Measurements from ENCODE around the gene FAM171A1.

Gene FAM171A1

GRCh38 chr10:15363031-15363430 is 8.1 kb downstream of the FAM171A1 start:
- Histone ChIP-seq H2AFZ (ENCODE audit: insufficient read depth, low read length, poor library complexity) (no peak overlapping the region), H3K14ac (ENCODE audit: low read length) (no peak overlapping the region), H3K36me3 (ENCODE audit: control insufficient read depth in 1 of 2, insufficient read depth in 2 of 2, low read length in 2 of 2) (peaks cover 0 to 2% of the 10 kb centered on the region in 2 experiments), H3K27me3 (ENCODE audit: insufficient read depth, low read length) (no peaks in the 10 kb centered on the region), H3K79me2 (ENCODE audit: control insufficient read depth, insufficient read depth, low read length, poor library complexity) (no peaks in the 10 kb centered on the region), H2AK5ac (ENCODE audit: low read length) (no peak overlapping the region), H3K4me3 (ENCODE audit: low read depth, low read length) (no peak overlapping the region), H2BK120ac (ENCODE audit: insufficient read depth, low read length, poor library complexity) (no peak overlapping the region), H3K18ac (ENCODE audit: low read length) (no peak overlapping the region), H3K4me1 (ENCODE audit: control insufficient read depth in 1 of 2, insufficient read depth in 2 of 2, low read length in 2 of 2) (peaks cover 0 to 7% of the 10 kb centered on the region in 2 experiments), H3K9me3 (ENCODE audit: insufficient read depth, low read depth, low read length) (no peaks in the 10 kb centered on the region), H2BK5ac (ENCODE audit: low read depth, low read length, poor library complexity) (no peak overlapping the region), H3K4ac (ENCODE audit: low read depth, low read length) (no peak overlapping the region), H4K91ac (ENCODE audit: low read depth, low read length) (no peak overlapping the region), H3K9ac (ENCODE audit: low read length) (no peak overlapping the region), H4K12ac (ENCODE audit: low read depth, low read length) (no peak overlapping the region), H4K8ac (ENCODE audit: low read depth, low read length) (no peak overlapping the region), H2BK12ac (ENCODE audit: low read length) (no peak overlapping the region), H3K79me1 (ENCODE audit: low read length) (no peaks in the 10 kb centered on the region), H3K4me2 (ENCODE audit: low read length) (no peak overlapping the region), H3K23ac (ENCODE audit: low read length) (no peak overlapping the region), H3K27ac (ENCODE audit: low read depth, low read length) (no peak overlapping the region)
- no CpG with 5 or more reads among the region's 7 CpGs for WGBS (ENCODE audit: extremely low coverage, insufficient coverage, insufficient read length)
- no peak for DNase-seq

- Histone ChIP-seq H2BK120ac (ENCODE audit: insufficient read depth, low read length, poor library complexity) (no peak overlapping the region), H3K23ac (ENCODE audit: low read length) (no peak overlapping the region), H4K8ac (ENCODE audit: low read depth, low read length) (no peak overlapping the region), H2BK12ac (ENCODE audit: low read length) (no peak overlapping the region), H3K9ac (ENCODE audit: low read length) (no peak overlapping the region), H3K27ac (ENCODE audit: low read depth, low read length) (no peak overlapping the region), H3K4me2 (ENCODE audit: low read length) (no peak overlapping the region), H4K91ac (ENCODE audit: low read depth, low read length) (no peak overlapping the region), H2BK5ac (ENCODE audit: low read depth, low read length, poor library complexity) (no peak overlapping the region), H2AK5ac (ENCODE audit: low read length) (no peak overlapping the region), H3K27me3 (ENCODE audit: insufficient read depth, low read length) (no peaks in the 10 kb centered on the region), H3K4ac (ENCODE audit: low read depth, low read length) (no peak overlapping the region), H2AFZ (ENCODE audit: insufficient read depth, low read length, poor library complexity) (no peak overlapping the region), H4K12ac (ENCODE audit: low read depth, low read length) (no peak overlapping the region), H3K79me1 (ENCODE audit: low read length) (no peaks in the 10 kb centered on the region), H3K14ac (ENCODE audit: low read length) (no peak overlapping the region), H3K79me2 (ENCODE audit: control insufficient read depth, insufficient read depth, low read length, poor library complexity) (no peaks in the 10 kb centered on the region), H3K9me3 (ENCODE audit: insufficient read depth, low read depth, low read length) (no peaks in the 10 kb centered on the region), H3K4me1 (ENCODE audit: control insufficient read depth in 1 of 2, insufficient read depth in 2 of 2, low read length in 2 of 2) (peaks cover 0 to 7% of the 10 kb centered on the region in 2 experiments), H3K18ac (ENCODE audit: low read length) (no peak overlapping the region), H3K36me3 (ENCODE audit: control insufficient read depth in 1 of 2, insufficient read depth in 2 of 2, low read length in 2 of 2) (peaks cover 0 to 2% of the 10 kb centered on the region in 2 experiments), H3K4me3 (ENCODE audit: low read depth, low read length) (no peak overlapping the region)
- WGBS (ENCODE audit: extremely low coverage, insufficient coverage, insufficient read length), result no CpG with 5 or more reads among the region's 3 CpGs
- DNase-seq, result no peak
These were observed 10.0 kb downstream of the FAM171A1 start for GRCh38 chr10:15361131-15361530.

GRCh38 chr10:15360566-15360965 is 10.5 kb downstream of the FAM171A1 start:
- Histone ChIP-seq H3K9ac (ENCODE audit: low read length) (no peak overlapping the region), H3K4me2 (ENCODE audit: low read length) (no peak overlapping the region), H2AK5ac (ENCODE audit: low read length) (no peak overlapping the region), H3K79me2 (ENCODE audit: control insufficient read depth, insufficient read depth, low read length, poor library complexity) (no peaks in the 10 kb centered on the region), H4K8ac (ENCODE audit: low read depth, low read length) (no peak overlapping the region), H2BK12ac (ENCODE audit: low read length) (no peak overlapping the region), H3K36me3 (ENCODE audit: control insufficient read depth in 1 of 2, insufficient read depth in 2 of 2, low read length in 2 of 2) (peaks cover 0 to 2% of the 10 kb centered on the region in 2 experiments), H2BK120ac (ENCODE audit: insufficient read depth, low read length, poor library complexity) (no peak overlapping the region), H4K91ac (ENCODE audit: low read depth, low read length) (no peak overlapping the region), H3K4ac (ENCODE audit: low read depth, low read length) (no peak overlapping the region), H3K23ac (ENCODE audit: low read length) (no peak overlapping the region), H3K27me3 (ENCODE audit: insufficient read depth, low read length) (no peaks in the 10 kb centered on the region), H3K9me3 (ENCODE audit: insufficient read depth, low read depth, low read length) (no peaks in the 10 kb centered on the region), H4K12ac (ENCODE audit: low read depth, low read length) (no peak overlapping the region), H3K79me1 (ENCODE audit: low read length) (no peaks in the 10 kb centered on the region), H2AFZ (ENCODE audit: insufficient read depth, low read length, poor library complexity) (no peak overlapping the region), H3K14ac (ENCODE audit: low read length) (no peak overlapping the region), H3K4me1 (ENCODE audit: control insufficient read depth in 1 of 2, insufficient read depth in 2 of 2, low read length in 2 of 2) (peaks cover 0 to 7% of the 10 kb centered on the region in 2 experiments), H2BK5ac (ENCODE audit: low read depth, low read length, poor library complexity) (no peak overlapping the region), H3K18ac (ENCODE audit: low read length) (no peak overlapping the region), H3K27ac (ENCODE audit: low read depth, low read length) (no peak overlapping the region), H3K4me3 (ENCODE audit: low read depth, low read length) (no peak overlapping the region)
- WGBS (ENCODE audit: extremely low coverage, insufficient coverage, insufficient read length), result no CpG with 5 or more reads among the region's 4 CpGs
- DNase-seq, result no peak

DNA sequence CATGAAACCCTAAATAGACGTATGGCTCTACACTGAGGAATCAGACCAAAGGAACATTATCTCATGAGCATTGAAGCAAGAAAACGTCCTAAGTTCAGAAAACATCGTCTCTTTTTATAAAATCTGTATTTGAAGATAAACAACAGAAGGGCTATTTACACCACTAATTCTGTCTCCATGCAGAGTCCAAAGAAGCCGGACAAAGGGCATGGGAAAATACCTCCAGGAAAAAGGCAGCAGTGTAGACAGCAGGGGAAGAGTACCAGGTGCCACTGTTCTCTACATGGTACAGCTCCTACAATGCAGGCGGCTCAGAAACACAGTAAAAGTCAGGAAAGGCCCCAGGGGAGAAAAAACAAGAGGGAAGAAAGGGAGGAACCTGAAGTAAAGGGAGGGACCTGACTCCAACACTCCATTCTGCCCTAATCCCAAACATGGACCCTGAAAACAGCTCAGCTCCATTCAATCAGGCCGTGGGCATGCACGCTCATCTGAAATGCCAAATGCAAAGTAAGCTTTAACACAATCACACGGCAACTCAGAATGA is 17.5 kb downstream of the FAM171A1 start:
- H3K27ac ChIP-seq (ENCODE audit: low read depth, low read length), result no peak overlapping the region
- no peak overlapping the region for H3K4me3 ChIP-seq (ENCODE audit: low read depth, low read length)
- H3K79me1 ChIP-seq (ENCODE audit: low read length), result no peaks in the 10 kb centered on the region
- no peaks in the 10 kb centered on the region for H3K36me3 ChIP-seq (ENCODE audit: control insufficient read depth in 1 of 2, insufficient read depth in 2 of 2, low read length in 2 of 2)
- WGBS (ENCODE audit: extremely low coverage, insufficient coverage, insufficient read length), result no CpG with 5 or more reads among the region's 8 CpGs
- H3K4me2 ChIP-seq (ENCODE audit: low read length), result no peak overlapping the region
- no peaks in the 10 kb centered on the region for H3K79me2 ChIP-seq (ENCODE audit: control insufficient read depth, insufficient read depth, low read length, poor library complexity)
- H3K4ac ChIP-seq (ENCODE audit: low read depth, low read length), result no peak overlapping the region
- no peaks in the 10 kb centered on the region for H3K27me3 ChIP-seq (ENCODE audit: insufficient read depth, low read length)
- H3K18ac ChIP-seq (ENCODE audit: low read length), result no peak overlapping the region
- H3K23ac ChIP-seq (ENCODE audit: low read length), result no peak overlapping the region
- H4K8ac ChIP-seq (ENCODE audit: low read depth, low read length), result no peak overlapping the region
- H4K12ac ChIP-seq (ENCODE audit: low read depth, low read length), result no peak overlapping the region
- H2AK5ac ChIP-seq (ENCODE audit: low read length), result no peak overlapping the region
- H3K14ac ChIP-seq (ENCODE audit: low read length), result no peak overlapping the region
- H3K9me3 ChIP-seq (ENCODE audit: insufficient read depth, low read depth, low read length), result no peaks in the 10 kb centered on the region
- no peak overlapping the region for H2BK5ac ChIP-seq (ENCODE audit: low read depth, low read length, poor library complexity)
- H2AFZ ChIP-seq (ENCODE audit: insufficient read depth, low read length, poor library complexity), result no peak overlapping the region
- H3K9ac ChIP-seq (ENCODE audit: low read length), result no peak overlapping the region
- no peak overlapping the region for H4K91ac ChIP-seq (ENCODE audit: low read depth, low read length)
- no peak for DNase-seq
- peaks cover 3 to 4% of the 10 kb centered on the region in 2 experiments for H3K4me1 ChIP-seq (ENCODE audit: control insufficient read depth in 1 of 2, insufficient read depth in 2 of 2, low read length in 2 of 2)
- no peak overlapping the region for H2BK12ac ChIP-seq (ENCODE audit: low read length)
- no peak overlapping the region for H2BK120ac ChIP-seq (ENCODE audit: insufficient read depth, low read length, poor library complexity)

Measured in trophoblast cell (in vitro differentiated cells and primary cell).